Neuronal stem cell (in vitro differentiated cells): ENCODE results near the gene SV2C.

ENCODE experiments used
- DNase-seq: peaks from one replicate; pipeline ENCODE4 v3.0.0-alpha.2; 2013; ENCODE audit warnings: low spot score
- H2AFZ ChIP-seq: one replicate; pipeline ENCODE4 v1.6.1; 2013; ENCODE audit warnings: mild to moderate bottlenecking, low read length, inconsistent platforms
- H2AK5ac ChIP-seq: 2 replicates; pipeline ENCODE4 v1.6.1; 2013; ENCODE audit warnings: low read depth, mild to moderate bottlenecking, inconsistent platforms, low read length, moderate library complexity, mixed read lengths
- H2BK120ac ChIP-seq: 2 replicates; pipeline ENCODE4 v1.6.1; 2013; ENCODE audit warnings: low read depth, mild to moderate bottlenecking, inconsistent platforms, low read length, moderate library complexity, mixed read lengths
- H2BK12ac ChIP-seq: one replicate; pipeline ENCODE4 v1.6.1; 2013; ENCODE audit warnings: low read length, inconsistent platforms
- H2BK15ac ChIP-seq: 2 replicates; pipeline ENCODE4 v1.6.1; 2013; ENCODE audit warnings: mild to moderate bottlenecking, low read length, inconsistent platforms, mixed read lengths
- H2BK5ac ChIP-seq: one replicate; pipeline ENCODE4 v1.6.1; 2013; ENCODE audit warnings: inconsistent platforms, mild to moderate bottlenecking, low read length, moderate library complexity
- H3K14ac ChIP-seq: one replicate; pipeline ENCODE4 v1.6.1; 2013; ENCODE audit warnings: low read length, inconsistent platforms
- H3K18ac ChIP-seq: 2 replicates; pipeline ENCODE4 v1.6.1; 2013; ENCODE audit warnings: low read length, inconsistent platforms
- H3K23ac ChIP-seq: 2 replicates; pipeline ENCODE4 v1.6.1; 2013; ENCODE audit warnings: low read depth, mild to moderate bottlenecking, mixed read lengths, low read length, inconsistent platforms; ENCODE audit not compliant: poor library complexity
- H3K27ac ChIP-seq: replicated peaks from 3 replicates; pipeline ENCODE4 v1.5.1; 2013; ENCODE audit warnings: low read length, inconsistent platforms
- H3K27me3 ChIP-seq, 3 experiments: 2 replicates each; pipeline ENCODE4 v1.6.1; 2013; ENCODE audit warnings: low read length in 3 of 3, mild to moderate bottlenecking in 2 of 3, inconsistent platforms in 1 of 3, low read depth in 1 of 3, mixed read lengths in 1 of 3, moderate library complexity in 1 of 3; ENCODE audit not compliant: control insufficient read depth in 3 of 3, insufficient read depth in 3 of 3
- H3K36me3 ChIP-seq, 2 donors: replicated peaks in 1 of 2; 2 replicates each; pipeline ENCODE4 v1.6.1; 2013; ENCODE audit warnings: low read length in 2 of 2; ENCODE audit not compliant: control insufficient read depth in 2 of 2, insufficient read depth in 2 of 2
- H3K4ac ChIP-seq: 2 replicates; pipeline ENCODE4 v1.6.1; 2013; ENCODE audit warnings: inconsistent platforms, mild to moderate bottlenecking, low read length, moderate library complexity
- H3K4me1 ChIP-seq, 2 donors: 1 replicate in 1 of 2; 2 replicates in 1 of 2; pipeline ENCODE4 v1.6.1; 2013; ENCODE audit warnings: low read length in 2 of 2, low read depth in 1 of 2; ENCODE audit not compliant: control insufficient read depth in 2 of 2, insufficient read depth in 1 of 2
- H3K4me2 ChIP-seq: one replicate; pipeline ENCODE4 v1.6.1; 2013; ENCODE audit warnings: mild to moderate bottlenecking, low read length, inconsistent platforms; ENCODE audit not compliant: insufficient read depth, poor library complexity, severe bottlenecking
- H3K4me3 ChIP-seq, 2 donors: 2 replicates each; pipeline ENCODE4 v1.5.1; 2013; ENCODE audit warnings: low read length in 2 of 2, mild to moderate bottlenecking in 2 of 2, inconsistent platforms in 1 of 2, moderate library complexity in 1 of 2
- H3K79me1 ChIP-seq: one replicate; pipeline ENCODE4 v1.6.1; 2013; ENCODE audit warnings: low read depth, mild to moderate bottlenecking, inconsistent platforms, low read length, moderate library complexity
- H3K9ac ChIP-seq: one replicate; pipeline ENCODE4 v1.6.1; 2013; ENCODE audit warnings: mild to moderate bottlenecking, low read depth, low read length, inconsistent platforms; ENCODE audit not compliant: poor library complexity
- H3K9me3 ChIP-seq, 2 donors: replicated peaks in 1 of 2; 2 replicates each; pipeline versions ENCODE3 to v1.6.1; 2013; ENCODE audit warnings: low read length in 2 of 2, mild to moderate bottlenecking in 2 of 2, inconsistent platforms in 1 of 2, low read depth in 1 of 2, mixed read lengths in 1 of 2, moderate library complexity in 1 of 2; ENCODE audit not compliant: control insufficient read depth in 2 of 2, insufficient read depth in 1 of 2
- H4K8ac ChIP-seq: one replicate; pipeline ENCODE4 v1.6.1; 2013; ENCODE audit warnings: low read depth, mild to moderate bottlenecking, inconsistent platforms, low read length, moderate library complexity
- H4K91ac ChIP-seq: one replicate; pipeline ENCODE4 v1.6.1; 2013; ENCODE audit warnings: low read length, low read depth, mild to moderate bottlenecking, inconsistent platforms; ENCODE audit not compliant: poor library complexity
- WGBS, 2 donors: extraction: QIAGEN DNeasy Blood & Tissue Kit; methylation state at CpG; one replicate each; pipeline ENCODE4 v1.1.7; 2013; ENCODE audit warnings: missing lambda C conversion rate in 2 of 2, mixed read lengths in 1 of 2; ENCODE audit not compliant: insufficient read length in 2 of 2, insufficient replicate concordance in 1 of 2; ENCODE audit errors: extremely low coverage in 2 of 2; 5-methylcytosine and 5-hydroxymethylcytosine counted together

Gene SV2C

DNA sequence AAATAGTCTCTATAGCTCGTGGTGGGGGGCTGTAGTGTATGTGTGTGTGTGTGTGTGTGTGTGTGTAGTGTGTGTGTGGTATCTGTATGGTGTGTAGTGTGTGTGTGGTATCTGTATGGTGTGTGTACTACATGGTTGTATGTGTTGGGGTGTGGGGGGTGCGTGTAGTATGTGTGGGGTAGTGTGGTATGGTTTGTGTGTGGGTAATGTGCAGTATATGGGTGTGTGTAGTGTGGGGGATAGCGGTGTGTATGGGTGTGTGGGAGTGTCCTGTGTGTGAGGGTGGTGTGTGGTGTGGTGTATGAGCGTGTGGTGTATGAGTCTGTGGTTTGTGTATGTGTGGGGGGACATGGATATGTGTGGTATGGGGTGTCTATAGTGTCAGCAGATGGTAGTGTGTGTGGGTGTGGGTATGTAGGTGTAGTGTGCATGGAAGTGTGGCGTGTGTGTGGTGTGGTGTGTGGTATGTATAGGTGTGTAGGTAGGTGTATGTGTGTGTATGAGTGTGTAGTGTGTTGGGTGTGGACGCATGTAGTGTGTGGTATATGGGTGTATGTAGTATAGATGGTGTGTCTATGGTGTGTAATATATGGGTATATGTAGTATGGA, 174.1 kb downstream of the SV2C start:
- Histone ChIP-seq H4K91ac (peak overlapping the region; percentile 89), H2AK5ac (no peak overlapping the region), H3K14ac (no peak overlapping the region), H3K79me1 (no peaks in the 10 kb centered on the region), H2BK15ac (no peak overlapping the region), H2BK12ac (no peak overlapping the region), H3K36me3 (no peaks in the 10 kb centered on the region), H4K8ac (no peak overlapping the region), H3K9me3 (no peaks in the 10 kb centered on the region), H3K4me3 (peak overlapping the region in 1 of 2 donors; percentile 44), H3K27ac (no peak overlapping the region), H3K4me1 (peaks cover 2 to 3% of the 10 kb centered on the region in 2 donors), H3K9ac (no peak overlapping the region), H3K4me2 (no peak overlapping the region), H3K18ac (no peak overlapping the region), H2BK5ac (no peak overlapping the region), H3K4ac (no peak overlapping the region), H3K23ac (peak overlapping the region; percentile 1), H2BK120ac (no peak overlapping the region), H3K27me3 (peaks cover 0 to 4% (median 0%) of the 10 kb centered on the region in 3 experiments), H2AFZ (no peak overlapping the region)
- 100% methylated on average over 3 to 5 of the region's 6 CpGs for WGBS, 2 donors
- no peak for DNase-seq

DNA sequence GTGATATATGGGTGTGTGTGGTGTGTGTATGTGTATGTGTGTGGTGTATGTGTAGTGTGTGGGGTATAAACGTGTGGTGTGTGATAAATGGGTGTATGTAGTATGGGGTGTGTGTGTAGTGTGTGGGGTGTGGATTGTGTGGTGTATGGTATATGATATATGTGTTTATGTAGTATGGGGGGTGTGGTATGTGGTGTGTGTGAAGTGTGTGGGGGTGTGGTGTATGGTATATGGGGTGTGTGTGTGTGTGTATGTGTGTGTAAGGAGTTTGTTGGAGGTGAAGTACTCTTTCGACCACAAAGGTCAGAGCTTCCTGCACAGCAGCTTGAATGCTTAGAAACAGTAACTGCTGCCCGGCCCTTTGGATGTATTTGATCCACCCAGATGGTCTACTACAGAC, 174.7 kb downstream of the SV2C start:
- H4K8ac ChIP-seq = no peak overlapping the region
- H2AK5ac ChIP-seq = no peak overlapping the region
- no peak overlapping the region for H2BK120ac ChIP-seq
- H3K4me3 ChIP-seq = no peak overlapping the region
- H3K18ac ChIP-seq = no peak overlapping the region
- H3K23ac ChIP-seq = no peak overlapping the region
- no peak overlapping the region for H3K4ac ChIP-seq
- H2BK15ac ChIP-seq = no peak overlapping the region
- no peak overlapping the region for H3K14ac ChIP-seq
- H2BK12ac ChIP-seq = no peak overlapping the region
- no peak overlapping the region for H2BK5ac ChIP-seq
- H3K9ac ChIP-seq = no peak overlapping the region
- H3K27ac ChIP-seq = no peak overlapping the region
- no peak overlapping the region for H2AFZ ChIP-seq
- no peak for DNase-seq
- H3K27me3 ChIP-seq = peaks cover 0 to 4% (median 0%) of the 10 kb centered on the region in 3 experiments
- H3K36me3 ChIP-seq = no peaks in the 10 kb centered on the region
- WGBS, 2 donors = 100% methylated on average over 1 of the region's 3 CpGs; no CpG with 5 or more reads in 1 of the 2 donors
- peaks cover 2 to 3% of the 10 kb centered on the region in 2 donors for H3K4me1 ChIP-seq
- H3K9me3 ChIP-seq = no peaks in the 10 kb centered on the region
- H3K4me2 ChIP-seq = no peak overlapping the region
- H3K79me1 ChIP-seq = no peaks in the 10 kb centered on the region
- peak overlapping the region; percentile 89 for H4K91ac ChIP-seq

DNA sequence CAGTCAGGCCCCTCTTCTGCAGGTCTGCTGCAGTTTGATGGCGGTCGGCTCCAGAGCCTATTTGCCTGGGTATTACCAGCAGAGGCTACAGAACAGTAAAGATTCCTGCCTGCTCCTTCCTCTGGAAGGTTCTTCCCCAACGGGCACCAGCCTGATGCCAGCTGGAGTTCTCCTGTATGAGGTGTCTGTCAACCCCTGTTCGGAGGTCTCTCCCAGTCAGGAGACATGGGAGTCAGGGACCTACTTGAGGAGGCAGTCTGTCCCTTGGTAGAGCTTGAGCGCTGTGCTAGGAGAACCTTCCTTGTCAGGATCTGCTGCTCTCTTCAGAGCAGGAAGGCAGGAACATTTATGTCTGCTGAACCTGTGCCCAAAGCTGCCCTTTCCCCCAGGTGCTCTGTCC, 181.5 kb downstream of the SV2C start:
- Histone ChIP-seq H3K36me3 (no peaks in the 10 kb centered on the region), H2BK15ac (no peak overlapping the region), H3K18ac (no peak overlapping the region), H2AFZ (no peak overlapping the region), H2BK5ac (no peak overlapping the region), H2BK12ac (peak overlapping the region; percentile 23), H3K4me3 (no peak overlapping the region), H3K4me1 (peaks cover 4 to 5% of the 10 kb centered on the region in 2 donors), H3K27me3 (no peaks in the 10 kb centered on the region), H3K23ac (no peak overlapping the region), H3K27ac (no peak overlapping the region), H3K9me3 (no peaks in the 10 kb centered on the region), H2BK120ac (no peak overlapping the region), H4K91ac (no peak overlapping the region), H3K79me1 (no peaks in the 10 kb centered on the region), H2AK5ac (no peak overlapping the region), H3K4me2 (no peak overlapping the region), H3K9ac (no peak overlapping the region), H4K8ac (no peak overlapping the region), H3K4ac (no peak overlapping the region), H3K14ac (no peak overlapping the region)
- no peak for DNase-seq
- no CpG with 5 or more reads among the region's 5 CpGs for WGBS, 2 donors

DNA sequence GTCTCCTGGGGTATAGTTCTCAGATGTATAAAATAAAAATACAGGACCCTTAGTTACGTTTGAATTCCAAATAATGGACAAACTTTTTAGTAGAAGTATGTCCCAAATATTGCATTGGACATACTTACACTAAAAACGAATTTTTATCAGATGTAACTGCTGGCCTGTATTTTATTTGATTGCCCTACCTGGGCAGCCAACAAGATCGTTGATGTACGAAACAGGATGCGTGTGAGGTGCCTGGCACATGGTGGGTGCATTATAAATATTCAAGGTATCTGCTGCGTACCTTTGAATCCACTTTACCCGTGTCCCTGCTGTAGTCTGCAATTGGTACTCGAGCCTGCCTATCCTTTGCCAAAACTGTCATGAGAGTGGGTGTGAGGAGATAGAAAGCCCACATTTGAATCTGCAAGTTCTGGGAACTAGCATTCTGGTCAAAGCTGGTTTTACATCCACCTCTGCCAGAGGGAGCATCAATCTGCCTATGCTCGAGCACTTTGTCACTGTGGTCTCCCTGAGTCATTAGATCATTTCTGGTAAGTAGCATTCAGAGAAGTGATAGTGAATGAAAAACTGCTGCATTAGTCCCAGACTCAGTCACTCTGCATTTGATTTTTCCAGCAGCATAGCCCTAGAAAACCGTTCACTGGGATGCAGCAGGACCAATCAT, 186.2 kb downstream of the SV2C start:
- H2AFZ ChIP-seq = peak overlapping the region; percentile 6
- H2BK12ac ChIP-seq = no peak overlapping the region
- H3K9ac ChIP-seq = no peak overlapping the region
- H4K91ac ChIP-seq = no peak overlapping the region
- H2BK15ac ChIP-seq = no peak overlapping the region
- no peak overlapping the region for H3K4ac ChIP-seq
- no peak overlapping the region for H2BK5ac ChIP-seq
- H3K4me2 ChIP-seq = no peak overlapping the region
- no peak overlapping the region for H3K27ac ChIP-seq
- no peaks in the 10 kb centered on the region for H3K9me3 ChIP-seq
- H2AK5ac ChIP-seq = no peak overlapping the region
- H3K14ac ChIP-seq = no peak overlapping the region
- DNase-seq = no peak
- H3K79me1 ChIP-seq = no peaks in the 10 kb centered on the region
- H3K27me3 ChIP-seq = no peaks in the 10 kb centered on the region
- no CpG with 5 or more reads among the region's 10 CpGs for WGBS, 2 donors
- H2BK120ac ChIP-seq = no peak overlapping the region
- H3K23ac ChIP-seq = no peak overlapping the region
- H3K4me1 ChIP-seq = peaks cover 5 to 24% of the 10 kb centered on the region in 2 donors
- H3K36me3 ChIP-seq = no peaks in the 10 kb centered on the region
- no peak overlapping the region for H4K8ac ChIP-seq
- H3K4me3 ChIP-seq = no peak overlapping the region
- no peak overlapping the region for H3K18ac ChIP-seq
